GM18520 (cell line): ENCODE data around the gene FCSK.

Source experiments
- ATAC-seq: cut with Tn5 transposase; IDR thresholded peaks from one replicate; pipeline ENCODE4 v1.9.1; 2021; ENCODE audit not compliant: unreplicated experiment

FCSK gene

DNA sequence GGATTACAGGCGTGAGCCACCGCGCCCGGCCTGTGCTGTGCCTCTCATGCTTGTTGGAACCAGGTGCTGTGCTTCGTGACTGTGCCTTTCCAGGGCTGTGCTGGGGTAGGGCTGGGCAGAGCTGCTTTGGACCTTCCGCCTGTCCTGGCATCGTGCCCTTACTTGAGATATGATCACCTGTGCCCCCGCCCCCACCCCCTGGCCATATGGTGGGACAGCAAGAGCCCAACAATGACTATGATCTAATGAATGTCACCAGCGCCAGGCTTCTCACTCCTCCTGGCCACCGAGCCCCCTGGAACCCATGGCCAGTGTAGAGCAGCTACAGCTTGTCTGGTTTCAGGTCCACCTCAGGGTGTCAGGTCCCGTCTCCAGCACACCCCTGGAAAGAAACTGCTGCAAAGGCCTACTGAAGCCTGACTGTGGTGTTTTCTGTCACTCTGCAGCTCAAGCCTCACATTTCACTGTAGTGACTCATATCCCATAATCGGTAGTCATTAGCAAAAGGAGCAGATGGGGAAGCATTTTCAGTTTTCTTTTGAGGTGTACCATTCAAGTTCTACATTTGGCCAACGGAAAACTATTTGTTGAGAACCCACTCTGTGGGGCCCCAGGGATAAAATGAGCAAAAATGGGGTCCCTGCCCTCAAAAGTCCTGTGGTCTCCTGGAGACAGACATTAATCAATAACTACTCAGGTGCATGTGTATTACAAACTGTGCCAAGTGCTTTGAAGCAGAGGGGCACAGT, 22.1 kb downstream of the FCSK start:
- ATAC-seq: peak; percentile 81

GRCh38 chr16:70478169-70478568, 23.8 kb downstream of the FCSK start:
- no peak for ATAC-seq

GRCh38 chr16:70478912-70479341, 24.5 kb downstream of the FCSK start:
- no peak for ATAC-seq

DNA sequence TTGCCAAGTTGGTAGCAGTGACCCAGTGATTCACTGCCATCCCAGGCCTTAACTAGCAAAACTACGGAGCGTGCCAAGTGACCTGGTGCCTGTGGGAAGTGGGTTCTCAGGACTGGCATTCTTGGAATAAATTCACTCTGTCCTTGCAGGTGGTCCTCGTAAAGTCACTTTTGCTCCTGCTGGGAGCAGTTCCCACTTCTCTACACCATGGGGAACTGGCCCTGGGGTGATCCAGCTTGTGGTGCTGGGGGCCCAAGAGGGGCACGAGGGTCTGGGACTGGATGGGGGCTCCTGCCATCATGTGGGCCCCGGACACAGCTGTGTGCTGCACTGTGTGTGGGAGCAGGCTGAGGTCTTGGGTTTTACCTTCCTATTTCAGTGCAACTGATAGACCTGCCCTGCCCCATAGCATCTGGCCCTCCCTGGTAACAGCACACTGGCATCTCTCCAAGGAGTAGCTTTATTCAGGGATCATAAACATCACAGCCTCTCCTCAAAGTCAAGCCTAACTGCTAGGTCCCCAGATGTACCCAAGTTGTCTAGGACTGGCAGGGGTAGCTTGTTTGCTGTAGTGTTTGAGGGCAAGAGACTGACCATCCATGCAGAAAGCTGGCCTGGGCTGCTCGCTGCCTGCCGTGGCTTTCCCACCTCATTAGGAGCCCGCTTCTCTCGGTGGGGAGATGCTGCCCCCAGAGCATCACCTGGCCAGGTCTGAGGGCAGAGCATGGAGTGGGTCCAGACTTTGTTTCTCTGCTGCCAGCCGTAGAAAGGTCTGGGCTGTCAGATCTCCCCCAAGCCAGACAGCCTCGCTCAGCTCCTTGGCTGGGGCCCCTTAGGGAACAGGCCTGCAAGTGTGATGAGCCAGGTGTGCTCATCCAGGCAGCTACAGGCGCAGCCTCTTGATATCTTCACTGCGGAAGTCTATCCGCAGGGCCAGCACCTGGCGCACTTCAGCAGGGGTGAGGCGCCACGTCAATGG, 26.0 kb downstream of the FCSK start:
- no peak for ATAC-seq

DNA sequence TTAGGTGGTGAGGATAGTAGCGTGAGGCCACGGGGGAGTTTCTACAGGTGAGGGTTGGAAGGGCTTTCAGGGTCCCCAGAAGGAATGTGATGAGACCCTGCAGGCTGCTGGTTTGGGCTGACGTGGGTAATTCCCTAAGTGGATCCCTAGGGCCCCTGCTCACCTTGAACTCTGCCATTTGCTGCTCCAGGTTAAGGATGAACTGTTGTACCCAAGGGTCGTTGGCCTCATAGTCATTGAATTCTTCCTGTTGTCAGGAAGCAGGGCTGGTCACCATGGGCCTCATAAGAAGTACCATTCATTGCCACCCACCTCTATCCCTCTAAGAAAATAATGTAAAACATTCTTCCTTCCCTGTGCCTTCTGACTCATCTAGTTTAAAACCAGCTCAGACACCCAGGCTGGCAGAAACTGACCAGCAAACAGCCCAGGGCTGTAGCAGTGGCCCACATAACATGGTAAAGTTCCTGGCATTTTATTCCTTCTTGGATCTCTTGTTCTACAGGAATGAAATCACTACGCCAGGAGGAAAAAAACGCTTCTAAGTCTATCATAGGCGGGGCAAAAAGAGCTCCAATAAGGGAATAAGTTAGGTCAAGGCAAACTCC, 27.6 kb downstream of the FCSK start:
- no peak for ATAC-seq

GRCh38 chr16:70482624-70483023, 28.2 kb downstream of the FCSK start:
- ATAC-seq: no peak

DNA sequence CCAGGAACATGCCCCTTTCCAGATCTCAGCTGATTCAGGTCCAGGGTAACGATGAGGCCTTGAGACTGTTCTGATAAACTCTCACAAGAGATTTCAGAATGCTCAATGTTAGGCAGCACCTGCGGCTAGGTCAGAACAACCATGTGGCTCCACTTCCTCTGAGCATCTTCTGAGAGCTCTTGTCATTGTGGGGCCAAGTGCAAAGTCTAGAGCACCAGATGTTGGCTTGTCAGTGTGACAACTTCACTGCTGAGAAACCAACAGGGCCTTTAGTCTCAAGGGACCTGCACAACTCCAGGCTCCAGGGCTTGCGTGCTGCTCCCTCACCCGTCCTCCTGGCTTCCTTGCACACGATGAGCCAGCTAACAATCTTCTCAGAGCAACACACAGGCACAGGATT, 29.0 kb downstream of the FCSK start:
- ATAC-seq: peak; percentile 55

DNA sequence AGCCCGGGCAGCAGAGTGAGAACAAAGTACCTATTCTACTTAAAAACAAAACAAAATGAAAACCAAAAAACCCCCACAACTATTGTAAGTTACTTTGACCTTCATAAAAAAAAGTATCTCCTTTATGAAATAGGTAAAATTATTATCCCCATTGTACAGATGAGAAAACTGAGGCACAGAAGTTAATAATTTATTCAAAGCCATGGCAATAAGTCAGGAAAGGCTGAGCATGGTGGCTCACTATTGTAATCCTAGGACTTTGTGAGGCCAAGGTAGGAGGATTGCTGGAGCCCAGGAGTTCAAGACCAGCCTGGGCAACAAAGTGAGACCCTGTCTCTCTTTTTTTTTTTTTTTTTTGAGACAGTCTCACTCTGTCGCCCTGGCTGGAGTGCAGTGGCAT, 30.5 kb downstream of the FCSK start:
- no peak for ATAC-seq

DNA sequence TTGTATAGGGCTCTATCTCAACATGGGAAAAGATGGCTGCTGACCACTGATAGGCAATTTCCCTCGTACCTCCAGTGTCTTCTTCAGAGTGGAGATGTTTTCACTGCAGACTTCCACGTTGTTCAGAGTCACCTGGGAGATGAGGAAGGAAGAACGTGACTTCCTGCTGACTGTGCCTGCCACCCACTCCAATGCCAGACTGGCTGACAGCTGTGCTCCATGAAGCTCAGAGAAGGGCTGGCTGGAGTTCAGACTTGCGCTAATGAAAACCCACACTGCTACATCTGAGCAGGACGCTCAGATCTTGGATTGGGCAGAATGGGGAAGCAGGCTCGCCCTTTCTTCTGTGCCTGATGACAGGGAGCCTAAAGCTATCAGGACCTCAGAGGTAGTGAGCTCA, 35.9 kb downstream of the FCSK start:
- ATAC-seq: no peak

DNA sequence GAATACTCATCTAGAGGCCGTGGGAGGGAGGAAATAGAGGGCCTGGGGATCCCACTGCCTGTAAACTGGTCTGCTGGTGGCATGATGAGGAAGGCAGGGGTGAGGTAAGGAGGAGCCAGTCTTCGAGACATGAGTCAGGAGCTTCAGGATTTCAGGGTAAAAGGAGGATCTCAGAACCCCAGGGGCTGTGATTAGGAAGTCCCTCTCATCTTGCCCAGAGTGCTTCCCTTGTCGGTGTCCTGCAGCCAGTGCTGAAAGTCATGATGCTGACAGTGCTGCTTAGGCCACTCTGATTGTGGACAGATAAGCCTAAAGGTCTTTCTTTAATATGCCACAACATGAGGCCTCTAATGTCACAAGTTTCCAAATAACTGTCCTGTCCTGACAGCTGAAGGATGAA, 39.4 kb downstream of the FCSK start:
- no peak for ATAC-seq

DNA sequence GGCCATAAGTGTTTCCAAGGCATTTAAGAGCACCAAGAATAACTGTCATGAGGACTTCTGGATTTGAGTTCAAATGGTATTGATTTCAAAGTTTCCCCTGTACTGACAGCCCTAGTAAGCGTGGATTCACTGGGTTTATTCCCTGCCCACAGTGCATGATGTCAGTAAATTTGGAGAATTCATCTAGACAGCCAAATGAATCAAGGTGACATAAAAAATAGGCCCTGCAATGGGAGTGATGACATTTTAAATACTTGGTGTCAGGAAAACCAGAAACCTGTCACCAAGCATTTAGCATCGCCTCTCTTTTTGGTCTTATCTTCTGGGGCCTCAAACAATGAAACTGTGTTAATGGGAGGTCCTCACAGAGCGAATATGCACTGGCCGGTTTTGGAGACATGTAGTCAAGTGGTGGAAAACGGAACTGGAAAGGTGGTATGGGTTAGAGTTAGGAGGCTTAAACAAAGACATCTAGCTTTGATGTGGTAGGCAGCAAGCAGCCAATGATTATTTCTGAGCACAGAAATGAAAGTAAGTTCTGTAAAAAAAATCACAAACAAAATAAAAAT, 39.9 kb downstream of the FCSK start:
- no peak for ATAC-seq

GRCh38 chr16:70494777-70495176, 40.4 kb downstream of the FCSK start:
- ATAC-seq: no peak

DNA sequence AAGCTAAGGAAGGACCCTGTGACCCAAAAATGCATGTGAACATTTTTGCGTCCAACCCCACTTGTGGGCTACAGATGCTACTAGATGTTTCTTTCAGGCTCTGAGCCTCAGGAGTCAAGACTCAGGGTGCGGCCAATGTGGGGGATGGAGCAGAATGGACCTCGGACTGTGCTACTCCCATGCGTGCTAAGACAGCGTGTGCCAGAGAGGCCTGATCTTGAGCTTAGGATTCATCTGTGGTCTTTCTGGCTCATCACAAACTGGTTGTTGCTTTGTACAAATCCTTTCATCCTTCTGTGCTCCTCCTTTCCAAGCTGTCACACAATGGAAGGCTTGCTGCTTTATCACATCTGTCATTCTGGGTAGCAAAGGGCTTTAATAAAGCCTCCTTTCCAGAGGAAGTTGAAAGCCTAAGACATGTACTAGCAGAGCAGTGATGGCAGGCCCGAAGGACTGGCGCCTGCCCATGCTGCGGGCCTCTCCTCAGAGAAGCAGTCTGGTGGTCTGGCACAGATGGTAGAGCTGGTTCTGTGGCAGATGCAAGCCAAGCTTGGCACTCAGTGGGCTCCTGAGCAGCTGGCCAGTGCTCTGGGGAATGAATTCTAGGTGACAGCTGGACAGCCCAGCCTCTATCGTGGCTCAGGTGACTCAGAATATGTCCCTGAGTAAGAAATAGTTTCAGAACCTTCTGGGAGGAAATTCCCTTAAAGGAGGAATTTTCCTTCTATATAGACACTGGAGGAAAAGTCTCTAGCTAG, 41.2 kb downstream of the FCSK start:
- ATAC-seq: no peak

DNA sequence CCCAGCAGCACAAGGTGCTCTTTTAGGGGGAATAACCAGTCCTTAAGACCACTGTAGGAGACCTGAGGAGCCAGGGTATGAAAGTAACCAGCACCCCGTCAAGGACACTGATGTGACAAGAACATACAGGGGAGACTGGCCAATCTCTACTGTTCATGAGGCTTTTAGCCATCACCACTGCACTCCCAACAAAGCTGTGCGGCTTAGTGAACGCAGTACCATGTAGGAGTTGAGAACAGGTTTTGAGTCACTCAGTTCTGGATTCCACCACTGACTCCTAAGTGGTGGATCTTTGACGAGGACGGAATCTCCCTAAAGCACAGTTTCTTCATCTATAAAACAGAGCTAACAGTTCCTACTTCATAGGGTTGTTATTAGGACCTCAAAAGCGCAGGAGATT, 42.1 kb downstream of the FCSK start:
- ATAC-seq: no peak

- no peak for ATAC-seq
Measured at GRCh38 chr16:70508752-70509151, 54.4 kb downstream of the FCSK start.

GRCh38 chr16:70510216-70510615, 55.8 kb downstream of the FCSK start:
- ATAC-seq: no peak

DNA sequence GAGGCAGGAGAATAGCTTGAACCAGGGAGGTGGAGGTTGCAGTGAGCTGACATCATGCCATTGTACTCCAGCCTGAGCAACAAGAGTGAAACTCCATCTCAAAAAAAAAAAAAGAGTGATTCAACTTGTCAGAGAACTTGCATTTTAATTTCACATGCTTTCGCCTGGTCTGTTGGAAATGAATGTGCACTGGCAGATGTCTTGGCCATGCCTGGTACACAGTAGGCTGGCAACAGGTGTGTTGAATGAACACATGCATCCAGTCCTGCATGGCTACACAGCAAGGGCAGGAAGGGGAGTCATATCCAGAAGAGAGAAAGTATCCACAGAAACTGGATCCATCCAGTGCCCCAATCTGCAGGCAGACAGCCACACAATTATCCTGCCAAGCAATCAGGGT, 57.4 kb downstream of the FCSK start:
- ATAC-seq: no peak

DNA sequence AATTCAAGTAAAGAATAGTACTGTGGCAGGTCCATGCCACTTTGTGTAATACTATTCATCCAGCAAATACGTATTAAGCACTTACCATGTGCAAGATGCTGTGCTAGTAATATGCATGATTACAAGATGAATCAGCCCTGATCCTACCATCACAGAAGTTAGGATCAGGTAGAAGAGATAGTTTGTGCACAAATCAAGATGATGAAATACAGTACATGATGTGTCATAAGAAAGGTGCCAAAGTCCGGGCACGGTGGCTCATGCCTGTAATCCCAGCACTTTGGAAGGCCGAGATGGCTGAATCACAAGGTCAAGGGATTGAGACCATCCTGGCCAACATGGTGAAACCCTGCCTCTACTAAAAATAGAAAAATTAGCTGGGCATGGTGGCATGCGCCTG, 58.1 kb downstream of the FCSK start:
- ATAC-seq: no peak

DNA sequence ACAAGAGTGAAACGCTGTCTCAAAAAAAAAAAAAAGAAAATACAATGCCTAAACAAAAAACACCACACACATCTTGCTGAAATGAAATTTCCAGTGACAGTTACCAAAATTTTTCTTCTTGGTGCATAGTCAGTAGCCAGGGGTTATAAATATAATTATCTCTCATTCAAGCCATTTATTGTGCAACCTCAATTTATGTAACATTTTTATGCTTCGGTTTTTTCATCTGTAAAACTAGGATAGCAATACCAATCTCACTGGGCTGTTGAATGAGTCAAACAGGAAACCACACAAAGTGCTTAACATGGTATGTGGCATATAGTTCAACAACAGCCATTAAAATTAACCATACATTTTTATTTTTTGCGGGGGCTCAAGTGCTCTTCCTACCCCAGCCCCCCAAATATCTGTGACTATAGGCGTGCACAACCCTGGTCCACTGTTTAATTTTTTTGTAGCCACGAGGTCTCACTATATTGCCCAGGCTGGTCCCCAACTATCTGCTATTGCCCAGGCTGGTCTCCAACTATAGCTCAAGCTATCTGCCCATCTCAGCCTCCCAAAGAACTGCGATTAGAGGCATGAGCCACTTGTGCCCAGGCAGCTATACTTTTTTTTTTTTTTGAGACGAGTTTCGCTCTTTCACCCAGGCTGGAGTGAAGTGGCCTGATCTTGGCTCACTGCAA, 66.4 kb downstream of the FCSK start:
- ATAC-seq: no peak
